ENCODE measurements around the gene AOAH.
"Not testable (repeated sequence)": the region's sequence is repeated elsewhere in the genome, so short reads cannot be mapped to it uniquely, and the experiment has no call there.

AOAH gene

GRCh38 chr7:36535866-36536664 lies 188.2 kb downstream of the AOAH start:
- DNase-seq, result no peak

DNA sequence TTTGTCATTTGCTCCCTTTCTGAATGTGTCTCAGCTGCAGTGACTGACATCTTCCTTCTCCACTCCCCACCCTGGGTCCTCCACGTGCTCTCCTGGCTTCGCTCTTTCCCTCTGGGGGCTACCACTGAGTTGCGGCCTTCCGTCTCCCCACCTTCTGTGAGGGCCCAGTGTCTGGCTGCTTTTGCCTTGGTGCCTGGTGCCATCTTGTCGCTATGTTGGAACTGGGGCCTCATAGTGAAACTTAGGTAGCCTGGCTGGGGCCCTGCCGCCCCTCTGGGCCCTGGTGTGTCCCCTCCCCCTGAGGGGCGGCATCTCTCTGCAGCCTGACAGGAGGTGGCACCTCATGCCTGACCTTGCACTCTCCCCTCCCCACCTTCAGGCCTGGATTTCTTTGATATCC lies 190.6 kb downstream of the AOAH start:
- no peak for DNase-seq

DNA sequence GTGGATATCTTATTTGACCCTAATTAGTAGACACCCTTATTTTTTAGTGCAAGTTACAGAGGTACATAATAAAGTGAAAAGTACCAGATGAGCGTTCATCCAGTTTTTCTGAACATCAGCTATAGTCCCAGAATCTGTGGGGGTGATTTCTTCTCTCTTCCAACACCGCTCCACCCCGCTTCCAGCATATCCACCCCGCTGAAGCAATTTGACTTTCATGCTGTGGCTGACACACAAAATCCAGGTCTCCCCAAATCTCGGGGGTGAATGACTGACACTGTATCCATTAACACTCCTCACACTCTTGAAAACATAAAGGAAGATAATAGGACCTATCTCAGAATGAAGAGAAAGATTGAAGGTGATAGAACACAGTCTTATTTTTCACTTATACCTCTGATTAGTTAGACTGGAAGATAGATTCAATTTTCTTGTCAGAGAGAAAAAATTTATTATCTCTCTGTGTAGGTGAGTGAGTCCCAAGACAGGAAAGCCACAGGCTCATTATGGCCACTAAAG lies 191.3 kb downstream of the AOAH start:
- DNase-seq, result no peak

GRCh38 chr7:36531951-36532350 lies 192.3 kb downstream of the AOAH start:
- DNase-seq, result no peak

- no peak for DNase-seq
Observed at GRCh38 chr7:36530456-36530855, 193.8 kb downstream of the AOAH start.

DNA sequence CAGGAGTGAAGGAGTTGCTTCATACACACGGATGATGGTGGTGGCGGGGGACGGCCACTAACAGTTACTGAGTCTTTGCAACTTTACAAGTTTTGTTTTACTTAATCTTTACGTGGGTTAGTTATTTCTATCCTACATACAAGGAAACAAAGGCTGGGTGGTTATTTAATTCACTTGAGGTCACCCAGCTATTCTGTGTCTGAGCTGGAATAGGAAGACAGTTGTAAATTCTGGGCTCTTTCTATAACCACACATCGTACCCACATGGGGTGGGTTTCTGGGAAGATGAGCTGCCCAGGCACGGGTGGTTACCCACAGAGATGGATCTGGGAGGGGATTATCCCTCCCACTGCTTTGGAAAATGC lies 196.8 kb downstream of the AOAH start:
- no peak for DNase-seq

DNA sequence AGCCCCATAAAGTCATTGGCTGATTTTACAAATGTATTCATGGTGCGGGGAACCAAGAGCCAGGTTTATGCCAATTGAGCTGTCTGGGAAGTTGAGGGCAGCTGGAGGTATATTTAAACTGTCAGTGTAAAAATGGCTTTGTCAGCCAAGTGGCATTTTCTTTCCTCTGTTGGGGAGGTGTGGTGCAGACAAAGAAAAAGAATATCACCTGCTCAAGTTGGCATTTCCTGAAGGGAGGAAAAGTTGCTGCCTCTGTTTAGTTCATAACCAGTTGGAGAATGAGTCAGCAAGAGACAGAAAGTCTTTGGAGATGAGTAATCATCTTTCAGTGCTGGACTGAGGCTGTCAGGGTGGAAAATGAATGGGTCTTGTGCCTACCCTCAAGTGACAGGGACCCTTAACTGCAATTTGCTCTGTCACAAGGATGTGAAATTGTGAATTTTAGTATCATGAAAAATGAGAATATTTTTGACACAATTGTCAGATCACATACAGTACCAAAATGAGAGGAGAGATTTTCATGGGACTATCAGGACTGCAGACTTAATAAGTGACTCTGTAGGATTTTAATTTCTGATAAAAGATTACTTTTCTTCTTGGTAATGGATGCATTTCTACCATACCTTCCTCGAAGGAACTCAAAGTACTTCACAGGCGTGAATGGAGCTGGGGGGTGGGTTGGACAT lies 197.3 kb downstream of the AOAH start:
- no peak for DNase-seq

GRCh38 chr7:36523371-36524101 lies 200.8 kb downstream of the AOAH start:
- DNase-seq, result no peak

DNA sequence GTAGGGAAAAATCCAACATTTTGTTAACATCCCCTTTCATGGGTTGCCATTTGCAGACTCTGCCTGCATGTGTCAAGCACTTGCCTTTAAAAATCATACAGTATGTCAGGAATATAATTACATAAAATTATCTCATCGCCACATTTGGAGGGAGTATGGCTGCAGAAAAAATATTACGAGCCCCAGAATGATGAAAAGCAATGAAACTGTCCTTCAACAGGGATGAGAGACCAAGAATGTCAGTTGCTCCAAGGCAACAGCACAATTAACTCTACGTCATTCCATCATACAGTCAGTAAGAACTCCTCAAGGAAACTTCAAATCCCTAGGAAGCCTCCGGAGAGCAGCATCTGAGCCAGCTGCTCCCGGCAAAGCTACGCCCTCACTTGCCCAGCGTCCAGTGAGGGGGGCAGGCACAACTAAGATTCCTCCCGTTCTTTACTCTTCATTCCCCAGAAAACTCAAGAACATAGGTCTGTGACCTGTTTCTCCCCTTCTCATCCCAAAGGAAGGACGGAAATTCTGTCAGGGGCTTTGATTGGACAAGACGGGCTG lies 201.8 kb downstream of the AOAH start:
- no peak for DNase-seq

DNA sequence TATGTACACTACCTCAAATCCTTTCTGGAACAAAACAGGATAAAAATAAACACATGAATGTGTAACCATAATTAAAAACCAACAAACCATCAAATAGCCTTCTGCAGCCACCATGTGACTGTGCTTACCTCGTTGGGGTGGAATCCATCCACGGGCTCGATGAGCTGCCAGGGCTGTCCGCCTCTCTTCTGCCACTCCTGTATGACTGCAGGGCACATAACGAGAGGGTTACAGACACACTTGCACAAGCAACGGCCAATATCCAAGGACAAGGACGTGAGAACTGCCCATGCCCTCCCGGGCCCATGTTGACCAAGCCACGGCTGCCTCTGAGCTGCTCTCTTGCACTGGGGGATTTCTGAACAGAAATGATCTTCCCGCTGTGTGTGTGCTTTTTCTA lies 202.4 kb downstream of the AOAH start:
- DNase-seq, result no peak

DNA sequence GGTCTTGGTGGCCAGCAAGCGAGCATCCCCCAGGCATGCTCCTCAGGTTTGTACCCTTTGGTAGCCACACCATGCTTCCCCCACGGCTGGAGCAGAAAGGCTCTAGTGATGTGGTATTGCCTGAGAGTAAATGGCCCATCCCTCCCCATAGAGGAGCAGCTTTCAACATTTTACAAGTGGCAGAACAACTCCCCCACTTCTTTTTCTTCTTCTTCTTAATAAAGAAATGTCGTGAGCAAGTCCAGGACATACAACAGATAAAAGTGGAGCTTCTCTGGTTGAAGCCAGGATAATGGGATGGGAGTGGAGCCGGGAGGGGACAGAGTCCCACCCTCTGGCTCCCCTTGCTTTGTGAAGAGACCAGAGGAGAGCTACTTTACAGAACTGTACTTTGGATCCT lies 203.2 kb downstream of the AOAH start:
- DNase-seq, result no peak

- no peak for DNase-seq
Observed at GRCh38 chr7:36515847-36516246, 208.4 kb downstream of the AOAH start.

DNA sequence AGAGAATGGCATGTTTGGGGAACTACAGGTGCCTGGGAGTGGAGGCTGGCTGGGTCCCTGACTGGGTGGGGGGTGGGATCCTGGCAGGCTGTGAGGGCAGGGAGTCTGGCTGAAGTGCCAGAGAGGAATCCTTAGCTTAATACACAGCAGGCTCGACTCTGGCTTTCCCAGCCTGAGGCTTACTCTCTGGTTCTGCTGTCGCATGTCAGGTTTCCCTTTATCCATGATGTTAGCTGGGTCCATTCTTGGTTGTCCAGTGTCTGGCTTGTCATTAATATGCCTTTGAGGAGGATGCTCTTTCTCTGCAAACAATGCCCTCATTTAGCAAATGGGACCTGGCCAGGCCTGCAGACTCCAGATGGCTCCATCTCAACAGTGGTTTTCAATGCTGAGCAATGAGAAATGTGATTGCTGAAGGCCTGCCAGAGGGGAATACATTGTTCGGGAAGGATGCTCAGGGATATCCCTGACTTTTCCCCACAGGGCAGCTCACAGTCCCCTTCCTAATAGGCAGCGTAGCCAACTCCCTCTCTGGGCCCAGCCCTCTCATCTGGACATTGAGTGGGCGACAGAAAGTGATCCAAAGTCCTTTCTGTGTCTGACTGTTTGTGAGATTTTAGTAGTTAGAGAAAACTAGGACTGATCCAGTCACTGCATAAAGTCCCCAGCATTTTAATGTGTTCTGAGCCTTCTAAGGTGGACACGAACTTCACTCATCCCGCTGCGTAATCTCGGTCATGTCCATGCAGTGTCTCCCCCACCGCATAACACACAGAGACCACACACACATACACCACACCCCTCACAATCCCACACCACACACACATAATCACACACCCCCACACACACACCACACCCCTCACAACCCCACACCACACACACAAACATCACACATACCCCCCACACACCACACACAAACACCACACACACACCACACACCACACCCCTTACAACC lies 209.7 kb downstream of the AOAH start:
- peak; percentile 52 for DNase-seq

DNA sequence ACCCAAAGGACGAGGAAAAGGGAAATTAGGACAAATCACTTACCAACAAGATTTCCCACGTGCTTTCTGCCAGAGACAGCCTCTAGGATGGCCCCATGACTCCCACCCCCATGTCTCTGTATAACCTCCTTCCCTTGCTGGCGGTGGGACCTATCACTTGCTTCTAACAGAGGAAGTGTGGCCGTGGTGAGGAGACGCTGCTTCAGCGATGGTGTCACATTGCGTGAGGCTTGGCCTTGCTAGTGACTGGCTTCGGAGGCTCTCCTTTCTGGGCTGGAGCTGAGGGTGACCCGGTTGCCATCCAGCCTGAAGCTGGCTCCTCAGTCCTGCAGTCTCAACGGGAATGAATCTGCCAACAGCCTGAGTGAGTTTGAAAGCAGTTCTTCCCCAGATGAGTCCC lies 210.9 kb downstream of the AOAH start:
- DNase-seq, result no peak

GRCh38 chr7:36512616-36513015 lies 211.7 kb downstream of the AOAH start:
- DNase-seq, result no peak

- DNase-seq, result no peak
Observed at GRCh38 chr7:36509962-36510361, 214.3 kb downstream of the AOAH start.

DNA sequence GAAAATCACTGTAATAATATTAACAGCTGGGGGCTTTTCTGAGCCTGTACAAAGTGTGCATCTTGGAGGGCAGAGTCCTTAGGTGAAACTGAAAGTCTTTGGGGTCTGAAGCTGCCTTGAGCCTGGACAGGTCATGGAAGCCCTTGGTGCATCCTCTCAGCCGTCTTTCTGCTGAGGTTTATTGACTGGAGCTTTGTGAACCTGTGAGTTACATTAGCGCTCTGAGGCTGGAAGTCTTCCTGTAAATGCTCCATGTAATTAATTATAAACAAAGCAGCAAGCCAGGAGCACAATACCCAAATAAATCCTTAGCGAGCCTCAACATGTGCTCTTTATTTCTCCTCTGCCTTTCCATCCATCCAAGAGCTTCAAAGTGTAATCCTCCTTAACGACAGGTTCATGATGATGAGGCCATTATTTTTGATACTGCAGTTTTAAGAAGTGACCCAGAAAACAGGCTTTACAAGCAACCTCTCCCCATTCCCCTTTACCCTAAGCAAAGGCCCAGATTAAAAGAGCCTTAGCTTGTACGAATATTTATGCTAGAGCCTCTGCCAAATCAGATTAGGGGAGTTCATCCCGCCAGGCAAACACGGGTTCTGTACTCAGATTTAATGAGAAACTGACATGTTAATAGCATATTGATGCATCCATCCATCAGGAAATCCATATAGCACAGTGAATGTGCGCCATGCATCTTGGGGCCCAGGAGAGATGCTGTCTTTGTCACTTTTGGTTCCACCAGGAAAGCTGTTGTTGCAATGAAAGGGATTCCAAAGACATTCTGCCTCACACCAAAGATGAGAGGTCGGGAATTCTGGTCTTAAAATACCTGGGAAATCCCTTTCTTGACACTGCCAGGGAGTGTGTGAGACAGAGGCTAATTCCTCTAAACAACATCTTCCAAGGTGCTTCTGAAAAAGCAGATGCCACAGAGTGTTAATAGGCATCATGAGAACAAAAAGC lies 216.5 kb downstream of the AOAH start:
- no peak for DNase-seq

DNA sequence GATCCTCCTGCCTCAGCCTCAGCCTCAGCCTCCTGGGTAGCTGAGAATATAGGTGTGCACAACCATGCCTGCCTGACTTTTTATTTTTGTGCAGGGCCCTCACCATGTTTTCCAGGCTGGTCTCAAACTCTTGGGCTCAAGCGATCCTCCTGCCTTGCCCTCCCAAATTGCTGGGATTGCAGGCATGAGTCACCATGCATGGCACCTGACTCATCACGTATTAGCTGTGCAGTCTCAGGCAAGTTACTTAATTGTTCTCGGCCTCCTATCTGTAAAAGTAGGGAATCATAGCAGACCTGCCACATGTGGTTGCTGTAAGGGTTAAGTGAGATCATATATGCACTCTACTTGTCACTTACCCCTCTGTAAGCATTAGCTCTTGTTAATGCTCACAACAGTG lies 217.5 kb downstream of the AOAH start:
- DNase-seq, result no peak

GRCh38 chr7:36506130-36506798 lies 218.0 kb downstream of the AOAH start:
- no peak for DNase-seq

DNA sequence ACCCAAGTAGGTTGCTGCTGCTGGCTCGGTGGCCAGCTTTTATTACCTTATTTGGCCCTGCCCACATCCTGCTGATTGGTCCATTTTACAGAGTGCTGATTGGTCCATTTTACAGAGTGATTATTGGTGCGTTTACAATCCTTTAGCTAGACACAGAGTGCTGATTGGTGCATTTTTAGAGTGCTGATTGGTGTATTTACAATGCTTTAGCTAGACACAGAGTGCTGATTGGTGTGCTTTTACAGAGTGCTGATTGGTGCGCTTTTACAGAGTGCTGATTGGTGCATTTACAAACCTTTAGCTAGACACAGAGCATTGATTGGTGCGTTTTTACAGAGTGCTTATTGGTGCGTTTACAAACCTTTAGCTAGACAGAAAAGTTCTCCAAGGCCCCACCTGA lies 219.7 kb downstream of the AOAH start:
- DNase-seq, result not testable (repeated sequence)
